ENCODE results near the gene CDH2.
A peak's percentile ranks its signal among the peaks of the same experiment; 100 is the strongest.

The CDH2 gene

DNA sequence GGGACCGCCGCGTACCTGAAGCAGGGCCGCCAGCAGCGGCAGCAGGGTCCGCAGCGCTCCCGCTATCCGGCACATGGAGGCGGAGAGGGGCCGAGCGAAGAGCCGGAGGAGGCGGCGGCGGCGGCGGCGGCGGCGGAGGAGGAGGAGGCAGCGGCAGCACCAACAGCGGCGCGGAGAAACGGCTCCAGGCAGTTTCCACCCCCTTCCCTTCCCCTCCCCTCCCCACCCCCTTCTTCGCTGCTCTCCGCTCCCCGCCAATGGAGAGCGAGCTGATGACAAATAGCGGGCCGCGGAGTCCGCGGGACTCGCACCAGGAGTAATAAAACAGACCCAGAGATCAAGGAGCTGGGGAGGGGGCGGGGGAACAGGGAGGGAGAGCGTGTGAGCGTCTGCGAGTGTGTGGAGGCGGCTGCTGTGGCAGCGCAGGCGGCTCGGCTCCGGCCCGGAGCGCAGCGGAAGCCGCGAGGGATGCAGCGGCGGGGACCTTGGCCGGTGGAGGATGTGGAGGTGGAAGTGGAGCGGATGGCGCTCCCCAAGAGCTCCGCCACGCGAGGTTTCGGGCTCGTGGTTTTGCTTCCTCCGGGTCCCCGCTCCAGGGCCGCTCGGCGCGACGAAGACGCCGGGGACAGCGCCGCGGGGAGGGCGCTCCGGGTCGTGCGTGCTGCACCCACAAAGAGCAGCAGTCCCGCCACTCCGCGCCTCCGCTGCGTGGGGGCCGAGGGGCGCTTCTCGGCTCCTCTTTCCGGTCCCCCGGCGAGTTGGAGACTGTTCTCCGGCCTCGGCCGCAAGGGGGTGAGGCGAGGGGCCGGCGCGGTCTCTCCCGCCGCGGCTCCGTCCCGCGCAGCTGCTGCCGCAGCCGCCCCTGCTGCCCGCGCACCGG, at the start of gene CDH2:
CDH2 (minus strand) TSS at position 183 of the 880 bp plus-strand sequence; CDS start at position 75, 108 bp downstream.
- DNase-seq = peak; percentile 82

DNA sequence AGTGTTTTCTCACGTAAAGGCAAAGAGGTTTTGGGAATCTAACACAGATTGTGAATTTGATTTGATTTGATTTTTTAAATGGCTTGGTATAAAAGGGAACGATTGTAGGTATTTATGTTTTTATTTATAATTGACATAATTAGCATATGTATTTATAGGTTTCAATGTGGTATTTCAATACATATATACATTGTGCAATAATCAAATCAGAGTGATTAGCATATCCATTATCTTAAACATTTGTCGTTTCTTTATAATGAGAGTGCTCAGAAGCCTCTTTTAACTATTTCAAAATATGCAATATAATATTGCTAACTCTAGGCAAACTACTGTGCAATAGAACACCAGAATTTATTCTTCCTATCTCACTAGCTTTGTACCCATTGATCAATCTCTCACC, 35.1 kb upstream of the CDH2 start:
- DNase-seq = no peak

DNA sequence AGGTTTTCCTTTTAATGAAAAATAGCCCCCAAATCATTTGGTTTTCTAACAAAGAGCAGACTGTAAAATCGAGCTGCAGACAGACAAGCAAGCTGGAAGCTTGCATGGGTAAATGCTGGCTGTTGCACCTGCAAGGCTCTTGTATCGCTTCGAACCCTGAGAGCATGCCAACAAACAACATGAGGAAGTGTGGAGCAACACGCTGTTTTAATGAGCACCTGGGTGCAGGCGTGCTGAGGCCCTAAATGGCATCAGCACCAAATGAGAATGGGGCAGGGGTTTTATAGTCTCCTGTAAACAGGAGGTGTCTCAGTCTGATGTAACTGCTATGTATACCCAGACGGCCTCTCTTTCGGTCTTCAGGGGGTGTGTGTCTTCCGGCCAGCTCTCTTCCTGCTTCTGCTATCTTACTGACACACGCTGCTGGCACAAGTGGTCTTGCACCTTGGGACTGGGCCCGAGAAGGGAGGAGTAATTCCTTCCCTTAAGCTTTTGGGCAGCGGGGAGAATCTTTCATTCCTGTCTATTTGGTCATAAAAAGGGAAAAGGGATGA, 31.9 kb upstream of the CDH2 start:
- no peak for DNase-seq

DNA sequence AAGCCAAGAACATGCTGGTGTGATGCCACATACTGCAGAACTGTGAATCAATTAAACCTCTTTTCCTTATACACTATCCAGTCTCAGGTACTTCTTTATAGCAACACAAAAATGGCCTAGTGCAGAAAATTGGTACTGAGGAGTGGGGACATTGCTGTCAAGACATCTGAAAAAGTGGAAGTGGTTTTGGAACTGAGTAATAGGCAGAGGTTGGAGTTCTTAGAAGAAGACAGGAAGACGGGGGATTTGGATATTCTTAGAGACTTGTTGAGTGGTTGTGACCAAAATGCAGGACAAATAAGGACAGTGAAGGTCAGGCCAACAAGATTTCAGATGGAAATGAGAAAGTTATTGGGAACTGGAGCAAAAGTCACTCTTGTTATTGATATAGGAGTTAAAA, 31.3 kb upstream of the CDH2 start:
- DNase-seq = no peak

DNA sequence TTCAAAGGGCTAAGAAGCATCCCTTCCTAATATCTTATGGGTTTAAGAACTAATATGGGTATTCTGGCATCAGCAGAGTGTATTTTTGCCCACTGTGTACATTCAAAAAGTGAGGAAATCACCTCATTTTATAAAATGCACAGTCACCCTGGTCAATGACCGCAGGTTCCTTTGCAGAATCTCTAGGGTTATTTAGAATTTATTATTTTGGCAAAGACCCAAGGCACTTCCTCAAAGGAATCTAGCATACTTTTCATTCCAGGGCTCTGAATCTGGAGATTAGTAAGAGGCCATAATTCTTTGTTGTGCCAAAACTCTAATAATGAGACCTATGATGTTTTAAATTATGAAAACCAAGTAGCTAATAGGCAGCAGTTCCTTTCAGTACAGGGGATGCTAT, 27.2 kb upstream of the CDH2 start:
- DNase-seq = no peak

DNA sequence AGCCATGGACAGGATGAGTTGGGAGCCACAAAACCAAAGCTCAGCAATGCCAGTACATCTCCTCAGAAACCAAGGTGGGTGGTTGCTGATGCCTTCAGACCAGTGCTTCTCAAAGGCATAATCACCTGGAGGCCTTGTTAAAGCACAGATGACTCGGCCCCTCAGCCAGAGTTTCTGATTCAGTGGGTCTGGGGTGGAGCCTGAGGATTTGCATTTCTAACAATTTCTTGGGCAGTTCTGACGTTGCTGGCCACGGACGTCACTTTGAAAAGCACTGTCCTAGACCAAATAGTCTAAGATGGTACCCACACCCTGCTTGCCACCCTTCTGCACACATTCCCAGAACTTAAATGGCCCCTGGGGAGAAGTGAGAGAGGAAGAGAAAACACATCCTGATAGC, 24.1 kb upstream of the CDH2 start:
- no peak for DNase-seq

DNA sequence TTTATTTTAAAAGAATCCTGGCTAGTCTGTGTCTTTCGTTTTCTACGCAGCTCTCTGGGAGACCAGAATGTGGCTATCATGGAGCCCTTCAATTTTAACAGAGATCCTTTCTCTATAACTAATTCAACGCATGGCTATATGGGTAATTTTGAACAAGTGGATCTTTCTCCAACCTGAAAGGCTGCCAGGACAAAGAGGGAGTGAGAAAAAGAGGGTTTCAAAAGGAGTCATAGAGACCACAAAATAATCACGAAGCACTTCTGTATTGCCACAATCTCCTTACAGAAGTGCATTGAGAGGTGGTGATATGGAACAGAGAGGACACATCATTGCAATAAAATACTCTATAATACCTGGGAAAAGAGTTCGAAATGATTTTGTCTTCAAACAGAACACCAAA, 21.7 kb upstream of the CDH2 start:
- no peak for DNase-seq

DNA sequence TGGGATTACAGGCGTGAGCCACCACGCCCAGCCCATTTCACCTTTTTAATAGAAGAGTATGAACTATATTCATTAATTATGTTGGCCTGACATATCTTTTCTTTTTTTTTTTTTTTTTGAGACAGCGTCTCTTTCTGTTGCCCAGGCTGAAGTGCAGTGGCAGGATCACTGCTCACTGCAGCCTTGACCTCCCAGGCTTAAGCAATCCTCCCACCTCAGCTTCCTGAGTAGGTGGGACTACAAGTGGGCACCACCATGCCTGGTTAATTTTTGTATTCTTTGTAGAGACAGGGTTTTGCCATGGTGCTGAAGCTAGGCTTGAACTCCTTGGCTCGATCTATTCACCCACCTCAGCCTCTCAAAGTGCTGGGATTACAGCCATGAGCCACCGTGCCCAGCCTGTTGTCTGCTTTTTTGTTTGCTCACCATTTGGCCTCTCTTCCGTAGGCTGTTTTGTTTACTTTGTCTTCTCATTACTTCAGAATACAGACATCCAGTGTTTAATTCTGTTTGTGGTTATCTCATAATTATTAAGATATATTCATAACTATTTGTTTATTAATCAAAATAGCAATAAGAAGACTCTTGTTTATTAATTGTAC, 16.3 kb upstream of the CDH2 start:
- peak; percentile 6 for DNase-seq

DNA sequence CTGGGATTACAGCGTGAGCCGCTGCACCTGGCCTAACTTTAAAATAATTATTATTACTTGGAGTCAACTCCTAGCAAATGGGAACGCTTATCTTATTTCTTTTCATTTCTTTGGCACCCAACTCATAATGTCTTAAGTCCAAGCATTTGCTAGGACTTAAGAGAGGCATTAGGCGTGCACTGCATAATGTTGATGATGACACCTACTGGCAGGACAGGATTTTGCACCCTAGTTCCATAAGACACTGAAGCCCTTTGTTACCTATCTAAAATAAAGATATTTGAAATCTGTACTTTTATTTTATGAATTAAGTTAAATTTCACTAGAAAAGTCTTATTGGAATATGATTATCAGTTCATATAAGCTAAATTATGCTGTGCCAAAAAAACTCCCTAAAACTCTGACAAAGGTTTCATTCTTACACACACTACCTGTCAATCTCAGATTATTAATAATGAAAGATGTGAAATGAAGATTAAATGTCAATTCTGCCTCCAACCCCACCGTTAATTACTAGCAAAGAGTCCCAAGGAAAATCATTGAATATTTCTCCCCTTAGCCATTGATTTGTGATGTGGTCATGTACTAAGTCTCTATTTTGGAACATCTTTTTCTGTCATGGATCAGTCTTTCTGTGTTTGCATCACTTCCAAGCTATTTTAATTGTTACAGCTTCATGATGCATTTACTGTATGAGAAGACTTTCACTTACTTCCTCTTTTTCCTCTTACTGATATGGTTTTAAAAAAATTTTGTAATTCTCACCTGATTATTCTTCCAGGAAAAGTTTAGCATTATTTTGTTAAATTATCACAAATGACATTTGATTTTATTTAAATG, 12.7 kb upstream of the CDH2 start:
- no peak for DNase-seq

DNA sequence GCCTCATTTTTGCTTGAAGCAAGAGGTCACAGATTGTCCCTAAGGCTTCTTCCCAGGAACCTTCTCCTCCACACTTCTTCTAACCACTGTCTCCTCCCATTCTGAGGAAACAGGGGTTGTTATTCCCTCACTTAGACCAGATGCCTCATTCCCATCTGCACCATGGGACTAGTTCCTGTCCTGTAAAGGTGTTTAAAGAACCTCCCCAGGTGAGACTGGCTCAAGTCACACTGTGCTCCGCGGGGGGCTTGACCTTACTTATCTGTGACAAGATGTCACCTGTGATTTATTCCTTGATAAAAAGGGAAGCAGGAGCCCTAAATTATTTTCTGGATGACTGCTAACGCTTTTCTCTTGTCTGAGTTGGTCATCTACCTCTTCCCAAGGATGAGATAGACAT, 8.2 kb upstream of the CDH2 start:
- DNase-seq = no peak

DNA sequence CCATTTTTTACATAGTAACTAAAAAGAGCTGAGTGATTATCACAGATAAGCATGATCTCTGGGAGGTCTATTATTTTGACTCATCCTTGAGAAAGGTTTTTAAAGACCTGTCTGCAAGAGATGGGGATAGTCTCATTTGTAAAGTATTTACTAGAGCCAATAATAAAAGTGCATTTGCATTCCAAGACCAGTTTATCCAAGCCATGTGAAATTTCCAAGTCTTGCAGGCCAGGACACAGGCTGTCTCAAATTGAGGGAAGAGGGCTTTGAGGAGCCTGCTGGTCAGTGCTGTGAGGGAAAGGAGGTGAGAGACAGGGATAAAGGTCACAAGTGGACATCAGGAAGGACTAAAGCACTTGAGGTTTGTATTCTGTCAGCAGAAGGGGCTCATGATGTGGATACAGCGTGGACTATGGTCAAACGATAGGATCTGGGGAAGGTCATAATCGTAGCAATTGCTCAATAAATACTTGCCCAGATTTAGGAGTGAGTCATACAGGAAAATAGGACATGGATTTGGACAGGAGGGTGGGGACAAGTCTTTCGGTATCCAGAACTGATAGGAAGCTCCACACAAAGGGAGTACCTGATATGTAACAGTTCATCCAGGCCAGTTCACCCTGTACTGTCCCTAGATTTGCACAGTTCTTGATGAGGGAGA, 6.6 kb upstream of the CDH2 start:
- no peak for DNase-seq

DNA sequence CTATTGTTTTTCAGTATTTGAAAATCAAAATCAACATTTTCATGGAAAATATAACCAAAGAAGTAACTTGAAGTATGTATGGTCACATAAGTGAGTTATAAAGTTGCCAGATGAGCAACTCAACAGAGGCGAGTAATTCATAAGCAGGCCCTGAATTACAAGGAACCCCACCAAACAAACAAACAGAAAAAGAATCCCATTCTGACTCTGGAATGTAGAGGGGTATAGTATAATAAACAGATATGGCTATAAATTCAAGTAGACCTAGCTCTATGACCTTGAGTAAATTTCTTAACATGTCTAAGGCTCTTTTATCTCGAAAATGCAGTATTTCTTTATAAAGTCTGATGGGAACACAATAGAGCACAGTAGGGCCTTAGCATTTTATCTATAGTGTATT, 4.7 kb upstream of the CDH2 start:
- no peak for DNase-seq

DNA sequence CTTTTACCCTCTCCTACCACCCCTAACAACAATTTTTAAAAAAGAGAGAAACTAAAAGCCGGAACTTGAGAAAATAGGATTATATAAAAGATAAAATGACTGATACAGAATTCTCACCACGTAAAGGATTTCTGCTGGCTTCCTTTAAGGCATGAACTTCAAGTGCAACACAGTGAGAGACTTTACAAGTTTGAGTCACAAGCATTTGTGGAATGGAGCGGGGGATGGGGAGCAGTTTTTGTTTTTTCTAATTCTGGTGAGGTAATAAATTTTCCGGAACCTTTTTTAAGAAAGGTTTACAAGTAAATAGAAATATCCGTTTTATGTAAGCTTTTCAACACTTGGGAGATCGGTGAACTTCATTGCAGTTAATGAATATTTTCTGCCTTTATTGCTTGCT, 1.8 kb upstream of the CDH2 start:
- DNase-seq = no peak

DNA sequence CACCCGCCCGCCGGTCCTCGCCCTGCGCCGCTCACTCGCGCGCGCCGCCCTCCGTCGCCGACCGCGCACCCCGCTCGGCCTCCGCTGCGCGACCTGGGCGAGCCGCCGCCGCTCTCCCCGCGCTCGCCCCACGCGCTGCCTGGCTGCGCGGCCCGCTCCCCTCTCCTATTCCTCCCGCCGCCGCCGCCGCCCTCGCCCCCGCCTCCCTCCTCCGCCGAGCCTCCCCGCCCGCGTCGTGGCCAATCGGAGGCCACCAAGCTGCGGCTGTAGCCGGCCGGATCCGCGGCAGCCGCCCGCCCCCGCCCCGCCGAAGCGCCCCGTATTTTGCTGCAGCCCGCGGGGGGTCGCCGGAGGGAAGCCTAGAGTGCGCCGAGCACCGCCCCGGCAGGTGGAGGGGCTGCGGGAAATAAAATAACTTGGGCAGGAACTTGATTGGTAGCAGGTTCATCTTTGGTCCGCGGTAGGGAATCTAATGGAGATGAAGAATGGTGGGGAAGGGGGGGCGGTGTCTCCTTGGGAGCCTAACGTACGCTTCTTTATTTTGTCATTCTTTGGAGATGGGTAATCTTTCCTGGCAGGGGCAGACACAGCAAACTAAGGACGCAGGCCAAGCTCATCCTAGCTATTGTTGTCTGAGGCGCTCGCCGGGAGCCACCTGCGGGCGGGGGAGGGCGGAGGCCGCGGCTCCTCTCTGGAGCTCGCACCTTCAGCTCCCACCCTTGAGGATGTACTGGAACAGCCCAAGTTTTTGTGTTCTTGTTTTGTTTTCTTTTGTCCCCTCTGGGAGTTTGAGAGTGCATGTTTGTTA, 1.1 kb upstream of the CDH2 start:
- DNase-seq = peak; percentile 39

DNA sequence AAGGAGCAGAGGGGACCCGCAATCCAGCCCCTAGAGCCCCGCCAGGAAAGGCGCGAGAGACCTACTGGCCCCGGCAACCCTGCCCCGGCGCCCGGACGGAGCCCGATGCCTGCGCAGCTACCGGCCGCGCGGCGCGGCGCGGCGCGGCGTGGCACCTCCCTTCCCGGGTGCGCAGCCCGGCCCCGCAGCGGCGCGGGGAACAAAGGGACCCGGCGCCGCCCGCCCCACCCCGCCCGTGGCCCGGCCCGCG, 307 bp downstream of the CDH2 start:
- no peak for DNase-seq

DNA sequence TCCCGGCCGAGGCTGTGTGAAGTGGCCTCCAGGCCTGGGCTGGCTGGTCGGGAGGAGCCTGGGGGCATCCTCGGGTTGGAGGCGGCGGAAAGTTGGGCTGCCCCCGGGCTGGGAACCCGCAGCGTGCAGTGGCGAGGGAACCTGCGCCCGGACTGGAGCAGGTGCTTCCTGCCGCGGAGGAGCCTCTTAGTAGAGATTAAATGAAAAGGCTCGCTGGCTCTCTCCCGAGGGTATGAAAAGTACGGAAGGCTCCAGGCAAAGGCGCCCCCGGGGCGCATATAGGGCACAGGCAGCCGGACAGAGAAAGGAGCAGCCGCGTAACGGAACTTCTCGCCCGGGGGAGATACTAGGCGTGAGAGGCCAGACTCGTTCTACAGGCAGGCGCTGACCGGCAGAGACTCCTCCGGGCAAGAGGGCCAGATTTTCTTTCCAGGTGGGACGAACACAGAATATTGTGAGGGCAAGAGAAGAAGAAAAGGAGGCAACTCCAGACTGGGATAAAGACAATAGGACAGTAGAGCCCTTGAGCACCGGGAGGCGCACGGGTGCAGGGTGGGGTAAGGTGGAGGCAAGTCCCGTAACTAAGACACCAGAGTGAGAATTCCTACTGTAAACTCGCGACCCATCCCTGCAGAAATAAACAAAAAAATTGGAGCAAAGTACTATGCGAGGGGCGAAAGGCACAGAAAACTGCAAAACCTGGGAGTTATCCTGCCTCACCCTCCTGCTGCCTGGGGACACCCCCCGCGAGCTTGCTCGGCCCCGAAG, 816 bp downstream of the CDH2 start:
- peak; percentile 20 for DNase-seq

DNA sequence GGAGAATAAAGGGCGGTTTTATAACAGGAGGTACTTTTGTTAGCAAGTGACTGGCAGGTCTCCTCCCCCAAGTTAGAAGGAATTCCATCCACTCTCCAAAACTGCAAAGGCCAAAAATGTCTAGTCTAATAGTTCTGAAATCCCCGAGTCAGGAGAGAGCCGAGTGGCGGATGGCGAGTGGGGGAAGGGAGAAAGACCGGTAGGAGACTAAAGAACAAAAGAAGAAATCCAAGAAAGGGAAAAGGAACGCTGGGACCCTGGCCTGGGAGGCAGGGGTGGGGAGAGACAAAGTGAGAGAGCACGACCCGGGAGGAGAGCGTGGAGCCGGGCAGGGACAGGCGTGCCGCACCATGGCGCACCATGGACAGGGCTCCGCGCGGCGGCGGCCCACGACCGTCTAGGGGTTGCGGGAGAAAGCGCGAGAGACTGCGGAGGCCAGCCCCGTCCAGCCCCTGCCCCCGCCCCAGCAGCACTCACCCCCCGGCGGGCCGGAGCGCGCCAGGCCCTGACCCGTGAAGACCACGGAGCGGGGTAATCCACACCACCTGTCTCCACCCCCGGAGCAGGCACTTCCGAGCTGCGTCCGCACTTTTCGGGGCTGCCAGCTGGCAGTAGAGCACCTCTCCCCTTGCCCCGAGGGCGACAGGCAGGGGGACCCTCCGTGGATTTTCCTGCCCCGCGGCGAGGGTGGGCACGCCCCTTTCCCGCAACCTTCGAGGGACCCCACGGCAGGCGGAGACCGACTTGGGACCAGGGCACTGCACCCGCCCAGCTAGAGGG, 1.6 kb downstream of the CDH2 start:
- no peak for DNase-seq

DNA sequence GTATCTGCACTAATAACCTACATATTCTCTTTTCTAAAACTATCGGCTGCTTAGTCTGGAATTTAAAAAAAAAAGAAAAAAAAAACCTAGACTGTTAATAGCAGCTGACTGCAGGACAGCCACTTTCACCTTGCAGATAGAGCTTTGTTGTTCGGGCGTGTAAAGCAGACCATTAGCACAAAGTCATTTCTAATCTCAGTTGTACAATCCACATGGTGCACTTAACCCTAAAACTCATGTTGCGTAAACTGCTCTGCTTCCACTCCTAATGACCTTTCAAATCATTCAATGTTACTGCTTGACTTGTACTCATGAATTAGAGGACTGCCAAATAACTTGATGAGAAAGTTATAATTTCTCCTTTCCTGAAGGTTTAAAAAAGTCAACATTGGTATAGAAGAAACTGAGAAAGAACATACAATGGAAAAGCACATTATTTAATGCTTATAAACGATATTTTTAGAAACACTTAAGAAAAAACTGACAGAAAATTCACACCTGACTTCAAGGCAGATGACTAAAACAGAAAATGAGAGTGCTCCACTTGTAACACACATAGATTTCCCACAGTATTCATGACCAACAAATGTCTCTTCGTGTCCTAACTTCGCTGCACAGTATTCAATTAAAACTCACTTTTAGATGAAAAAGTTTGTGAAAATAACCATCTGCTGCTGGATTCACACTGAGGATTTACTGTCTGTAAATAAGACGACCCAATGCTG, 2.6 kb downstream of the CDH2 start:
- DNase-seq = no peak

DNA sequence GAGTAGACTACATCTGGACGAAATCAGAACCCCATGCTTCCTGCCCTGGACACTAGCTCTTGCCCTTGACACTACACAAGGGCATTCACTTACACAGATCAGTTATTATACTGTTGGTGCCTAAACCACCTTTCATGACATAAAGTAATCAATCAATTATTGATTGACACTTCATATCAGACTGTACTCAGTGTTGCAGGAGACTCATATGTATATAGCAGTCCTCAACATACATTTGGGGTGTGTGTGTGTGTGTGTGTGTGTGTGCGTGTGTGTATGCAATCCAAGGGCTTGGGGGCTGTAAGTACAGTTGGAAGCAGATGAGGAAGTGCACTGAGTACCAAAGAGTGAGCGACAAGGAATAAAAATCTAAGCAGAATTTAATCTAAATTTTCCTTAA, 5.1 kb downstream of the CDH2 start:
- DNase-seq = no peak

DNA sequence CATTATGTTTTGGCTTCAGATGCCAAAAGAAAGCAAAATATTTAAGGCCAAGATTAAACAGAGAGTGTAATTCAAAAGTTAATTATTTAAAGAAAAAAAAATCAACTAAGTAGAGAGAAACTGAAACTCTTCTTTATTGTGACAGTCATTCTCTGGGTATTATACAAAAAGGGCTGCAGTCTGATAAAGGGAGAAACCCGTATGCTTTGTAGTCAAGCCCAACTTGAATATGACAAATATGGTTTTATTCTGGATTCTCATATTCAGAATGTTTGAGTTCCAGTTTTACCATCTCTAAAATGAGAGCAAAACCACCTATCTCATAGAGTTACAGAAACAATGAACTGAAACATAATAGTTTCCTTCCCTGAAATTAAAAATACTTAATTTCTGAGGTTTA, 8.2 kb downstream of the CDH2 start:
- DNase-seq = no peak
